ENCODE results near the gene PHACTR1. TPM values are rescaled to one million over a fixed set of nuclear protein-coding genes. Genes with fewer than 3 reads are reported as not detected.

The PHACTR1 gene
- total RNA-seq, 2 donors from 2014 or later: 1.3 to 4.3 TPM

DNA sequence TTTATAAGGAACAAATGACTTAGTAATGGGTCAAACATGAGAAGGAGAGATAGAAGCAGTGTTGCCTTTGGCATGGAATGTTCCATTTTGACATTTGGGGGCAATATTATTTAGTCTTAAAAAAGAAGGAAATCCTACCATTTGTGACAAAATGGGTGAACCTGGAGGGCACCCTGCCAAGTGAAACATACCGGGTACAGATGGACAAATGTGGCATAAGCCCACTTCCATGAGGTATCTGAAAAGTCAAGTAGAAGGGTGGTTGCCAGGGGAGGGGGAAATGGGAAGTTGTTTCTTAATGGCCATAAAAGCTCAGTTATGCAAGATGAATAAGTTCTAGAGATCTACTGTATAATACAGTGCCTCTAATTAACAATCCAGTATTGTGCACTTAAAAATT is 342.5 kb downstream of the PHACTR1 start:
- intact Hi-C loops (cut with DNase I): no loop called here
- WGBS: 68% methylated on average over 1 of the region's 1 CpG
- DNase-seq (ENCODE audit: low spot score): no peak

GRCh38 chr6:13063300-13063918 is 346.8 kb downstream of the PHACTR1 start:
- 92% methylated on average over 3 of the region's 3 CpGs for WGBS
- intact Hi-C loops (cut with DNase I): no loop called here

More for the DNA sequence above, 342.5 kb downstream of the PHACTR1 start:
- H3K4me1 ChIP-seq (replicated peaks): no peaks in the 10 kb centered on the region
- TF ChIP-seq POLR2A (IDR thresholded peaks at IDR 0.05): no peak
- no peak for TF ChIP-seq POLR2AphosphoS5 (IDR thresholded peaks at IDR 0.05)
- no peak overlapping the region for H3K27ac ChIP-seq
- H3K9me3 ChIP-seq: no peaks in the 10 kb centered on the region
- no peaks in the 10 kb centered on the region for H3K36me3 ChIP-seq
- H3K4me3 ChIP-seq: no peak overlapping the region
- no peaks in the 10 kb centered on the region for H3K27me3 ChIP-seq (replicated peaks; ENCODE audit: insufficient read depth)

DNA sequence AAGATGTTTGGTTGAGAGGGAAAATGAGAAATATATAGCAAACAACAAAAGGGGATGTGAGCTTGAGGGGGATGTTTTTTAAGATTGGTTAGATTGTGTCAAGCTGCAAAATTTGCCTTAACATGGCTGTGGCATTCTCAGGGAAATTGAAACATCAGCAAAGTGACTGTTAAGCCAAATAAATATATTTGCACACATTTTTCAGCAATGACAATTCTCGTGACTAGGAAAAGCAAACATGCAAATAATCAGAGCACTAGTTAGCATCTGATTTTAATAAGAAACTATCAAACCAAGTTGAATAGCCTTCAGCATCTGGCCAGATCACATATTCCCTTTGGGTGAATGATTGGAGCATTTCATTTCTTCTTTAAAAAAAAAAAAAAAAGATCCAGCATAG is 349.0 kb downstream of the PHACTR1 start:
- Histone ChIP-seq H3K27ac (no peak overlapping the region), H3K36me3 (no peaks in the 10 kb centered on the region), H3K4me1 (replicated peaks) (no peaks in the 10 kb centered on the region), H3K4me3 (no peak overlapping the region), H3K27me3 (replicated peaks; ENCODE audit: insufficient read depth) (no peaks in the 10 kb centered on the region), H3K9me3 (no peaks in the 10 kb centered on the region)
- TF ChIP-seq POLR2AphosphoS5 (IDR thresholded peaks at IDR 0.05) (no peak), CTCF (IDR thresholded peaks at IDR 0.05) (no peak), POLR2A (IDR thresholded peaks at IDR 0.05) (no peak)
- intact Hi-C loops (cut with DNase I): no loop called here
- no peak for DNase-seq (ENCODE audit: low spot score)
- WGBS: 78% methylated on average over 1 of the region's 1 CpG

More at GRCh38 chr6:13063300-13063918, 346.8 kb downstream of the PHACTR1 start:
- Histone ChIP-seq H3K4me1 (replicated peaks) (no peaks in the 10 kb centered on the region), H3K9me3 (no peaks in the 10 kb centered on the region), H3K27me3 (replicated peaks; ENCODE audit: insufficient read depth) (no peaks in the 10 kb centered on the region), H3K27ac (no peak overlapping the region), H3K4me3 (no peak overlapping the region), H3K36me3 (no peaks in the 10 kb centered on the region)
- TF ChIP-seq POLR2A (IDR thresholded peaks at IDR 0.05): no peak
- TF ChIP-seq CTCF (IDR thresholded peaks at IDR 0.05): no peak
- TF ChIP-seq POLR2AphosphoS5 (IDR thresholded peaks at IDR 0.05): no peak
- DNase-seq (ENCODE audit: low spot score): no peak

GRCh38 chr6:13066050-13066449 is 349.5 kb downstream of the PHACTR1 start:
- Histone ChIP-seq H3K4me3 (no peak overlapping the region), H3K4me1 (replicated peaks) (no peaks in the 10 kb centered on the region), H3K9me3 (no peaks in the 10 kb centered on the region), H3K27ac (no peak overlapping the region), H3K27me3 (replicated peaks; ENCODE audit: insufficient read depth) (no peaks in the 10 kb centered on the region), H3K36me3 (no peaks in the 10 kb centered on the region)
- WGBS: 54% methylated on average over 4 of the region's 4 CpGs
- intact Hi-C loops (cut with DNase I): no loop called here
- TF ChIP-seq CTCF (IDR thresholded peaks at IDR 0.05) (no peak), POLR2A (IDR thresholded peaks at IDR 0.05) (no peak), POLR2AphosphoS5 (IDR thresholded peaks at IDR 0.05) (no peak)
- DNase-seq (ENCODE audit: low spot score): no peak

DNA sequence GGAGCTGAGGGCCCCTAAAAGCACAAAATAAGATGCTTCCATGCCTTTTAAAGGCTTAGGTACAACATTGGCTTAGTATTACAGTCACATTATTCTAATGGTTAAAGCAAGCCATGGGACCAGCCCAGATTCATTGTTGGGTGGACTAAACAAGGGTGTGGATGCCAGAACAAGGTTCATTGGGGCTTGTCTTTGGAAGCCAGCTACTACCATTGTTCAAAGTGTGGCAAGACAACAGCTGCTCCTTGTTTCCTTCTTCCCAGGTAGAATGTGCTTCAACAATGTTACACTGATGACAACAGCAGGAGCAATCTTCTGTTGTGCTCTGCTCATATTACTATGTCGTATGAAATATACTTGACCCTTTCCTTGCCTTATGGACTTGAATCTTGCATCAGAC is 350.3 kb downstream of the PHACTR1 start:
- intact Hi-C loops (cut with DNase I): no loop called here
- no peaks in the 10 kb centered on the region for H3K36me3 ChIP-seq
- 64% methylated on average over 1 of the region's 1 CpG for WGBS
- H3K4me1 ChIP-seq (replicated peaks): no peaks in the 10 kb centered on the region
- no peaks in the 10 kb centered on the region for H3K9me3 ChIP-seq
- DNase-seq (ENCODE audit: low spot score): no peak
- no peak overlapping the region for H3K27ac ChIP-seq
- TF ChIP-seq CTCF (IDR thresholded peaks at IDR 0.05) (no peak), POLR2A (IDR thresholded peaks at IDR 0.05) (no peak)
- no peak overlapping the region for H3K4me3 ChIP-seq
- H3K27me3 ChIP-seq (replicated peaks; ENCODE audit: insufficient read depth): no peaks in the 10 kb centered on the region

Measured in prostate gland (tissue), 2 donors.